ENCODE results near the gene TDRD3. TPM values are rescaled to one million over a fixed set of nuclear protein-coding genes. Genes with fewer than 3 reads are reported as not detected.

The TDRD3 gene
- total RNA-seq, 4 donors from 2014 or later, result 14.5 to 33.8 (median 16.1) TPM

DNA sequence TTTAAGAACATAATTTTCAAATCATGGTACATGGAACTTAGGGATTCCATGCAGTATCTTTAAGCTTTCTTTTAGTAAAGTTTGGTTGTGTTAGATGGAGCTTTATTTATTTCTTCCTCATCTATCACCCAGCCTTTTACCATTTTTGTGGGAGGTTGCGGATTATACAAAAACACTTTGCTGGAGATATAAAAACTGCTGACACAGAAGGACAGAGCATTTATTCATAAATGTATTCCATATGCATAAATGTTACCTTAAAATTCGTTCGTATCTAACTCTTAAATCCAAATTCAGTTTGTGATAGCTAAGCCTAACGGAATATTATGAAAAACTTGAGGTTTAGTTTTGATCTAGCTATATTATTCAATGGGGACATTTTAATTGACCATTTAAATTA is 143.3 kb downstream of the TDRD3 start:
- no peak for DNase-seq
- Histone ChIP-seq H3K27me3 (no peaks in the 10 kb centered on the region), H3K4me1 (no peaks in the 10 kb centered on the region), H3K36me3 (peaks cover 0 to 16% (median 0%) of the 10 kb centered on the region in 3 donors), H3K27ac (no peak overlapping the region), H3K4me3 (no peak overlapping the region), H3K9me3 (no peaks in the 10 kb centered on the region)
- TF ChIP-seq, protein P1, sequence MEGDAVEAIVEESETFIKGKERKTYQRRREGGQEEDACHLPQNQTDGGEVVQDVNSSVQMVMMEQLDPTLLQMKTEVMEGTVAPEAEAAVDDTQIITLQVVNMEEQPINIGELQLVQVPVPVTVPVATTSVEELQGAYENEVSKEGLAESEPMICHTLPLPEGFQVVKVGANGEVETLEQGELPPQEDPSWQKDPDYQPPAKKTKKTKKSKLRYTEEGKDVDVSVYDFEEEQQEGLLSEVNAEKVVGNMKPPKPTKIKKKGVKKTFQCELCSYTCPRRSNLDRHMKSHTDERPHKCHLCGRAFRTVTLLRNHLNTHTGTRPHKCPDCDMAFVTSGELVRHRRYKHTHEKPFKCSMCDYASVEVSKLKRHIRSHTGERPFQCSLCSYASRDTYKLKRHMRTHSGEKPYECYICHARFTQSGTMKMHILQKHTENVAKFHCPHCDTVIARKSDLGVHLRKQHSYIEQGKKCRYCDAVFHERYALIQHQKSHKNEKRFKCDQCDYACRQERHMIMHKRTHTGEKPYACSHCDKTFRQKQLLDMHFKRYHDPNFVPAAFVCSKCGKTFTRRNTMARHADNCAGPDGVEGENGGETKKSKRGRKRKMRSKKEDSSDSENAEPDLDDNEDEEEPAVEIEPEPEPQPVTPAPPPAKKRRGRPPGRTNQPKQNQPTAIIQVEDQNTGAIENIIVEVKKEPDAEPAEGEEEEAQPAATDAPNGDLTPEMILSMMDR (IDR thresholded peaks at IDR 0.05), result no peak
- no peak for TF ChIP-seq POLR2A (IDR thresholded peaks at IDR 0.05)
- 93 to 94% methylated on average over 4 of the region's 4 CpGs for WGBS, 2 donors
- intact Hi-C loops (cut with DNase I), result no loop called here

DNA sequence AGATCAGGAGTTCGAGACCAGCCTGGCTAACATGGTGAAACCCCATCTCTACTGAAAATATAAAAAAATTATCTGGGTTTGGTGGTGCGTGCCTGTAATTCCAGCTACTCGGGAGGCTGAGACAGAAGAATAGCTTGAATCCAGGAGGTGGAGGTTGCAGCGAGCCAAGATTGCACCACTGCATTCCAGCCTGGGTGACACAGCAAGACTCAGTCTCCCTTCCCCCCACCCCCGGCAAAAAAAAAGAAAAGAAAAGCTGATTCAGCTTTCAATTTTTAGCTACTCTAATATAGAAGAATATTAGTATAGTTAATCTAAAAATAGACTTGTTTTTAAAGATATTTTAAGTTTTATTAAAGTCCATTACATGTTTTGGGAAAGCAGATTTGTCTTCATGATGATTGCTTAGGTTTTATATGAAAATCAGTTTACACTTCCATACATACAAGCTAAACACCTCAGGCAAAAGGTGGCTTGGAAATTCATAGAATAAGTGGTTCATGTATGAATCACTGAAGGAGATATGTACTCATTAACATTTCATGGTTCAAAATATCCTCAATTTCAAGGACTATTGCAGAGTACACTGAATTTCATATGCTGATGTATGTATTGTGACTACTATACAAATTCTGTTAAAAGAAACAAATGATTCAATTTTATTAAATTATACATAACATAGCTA is 165.2 kb downstream of the TDRD3 start:
- H3K36me3 ChIP-seq, result peaks cover 0 to 19% (median 0%) of the 10 kb centered on the region in 3 donors
- H3K9me3 ChIP-seq, result no peaks in the 10 kb centered on the region
- DNase-seq, result no peak
- no peak overlapping the region for H3K4me3 ChIP-seq
- H3K27me3 ChIP-seq, result no peaks in the 10 kb centered on the region
- WGBS, 2 donors, result 81 to 95% methylated on average over 5 of the region's 5 CpGs
- intact Hi-C loops (cut with DNase I), result no loop called here
- H3K27ac ChIP-seq, result no peak overlapping the region
- no peaks in the 10 kb centered on the region for H3K4me1 ChIP-seq
- TF ChIP-seq, protein P1 (IDR thresholded peaks at IDR 0.05), result no peak
- TF ChIP-seq POLR2A (IDR thresholded peaks at IDR 0.05), result no peak

DNA sequence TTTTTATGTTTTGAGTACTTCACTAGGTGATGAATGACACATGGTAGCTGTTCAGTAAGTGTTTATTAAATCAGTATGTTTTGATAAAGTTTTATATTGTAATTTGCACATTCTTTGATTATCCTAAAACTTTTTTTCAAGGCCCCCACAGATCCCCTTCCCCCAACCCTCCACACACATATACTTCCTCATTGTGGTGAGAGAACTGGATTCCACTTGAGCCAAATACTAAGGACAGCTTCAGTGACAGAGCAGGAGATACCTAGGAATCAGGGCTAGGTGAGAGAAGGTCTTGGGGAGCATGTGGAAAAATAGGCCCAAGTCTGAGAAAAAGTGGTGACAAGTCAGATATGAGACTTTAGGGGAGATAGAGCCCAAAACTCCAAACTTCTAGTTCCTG is 174.6 kb downstream of the TDRD3 start:
- DNase-seq, result no peak

DNA sequence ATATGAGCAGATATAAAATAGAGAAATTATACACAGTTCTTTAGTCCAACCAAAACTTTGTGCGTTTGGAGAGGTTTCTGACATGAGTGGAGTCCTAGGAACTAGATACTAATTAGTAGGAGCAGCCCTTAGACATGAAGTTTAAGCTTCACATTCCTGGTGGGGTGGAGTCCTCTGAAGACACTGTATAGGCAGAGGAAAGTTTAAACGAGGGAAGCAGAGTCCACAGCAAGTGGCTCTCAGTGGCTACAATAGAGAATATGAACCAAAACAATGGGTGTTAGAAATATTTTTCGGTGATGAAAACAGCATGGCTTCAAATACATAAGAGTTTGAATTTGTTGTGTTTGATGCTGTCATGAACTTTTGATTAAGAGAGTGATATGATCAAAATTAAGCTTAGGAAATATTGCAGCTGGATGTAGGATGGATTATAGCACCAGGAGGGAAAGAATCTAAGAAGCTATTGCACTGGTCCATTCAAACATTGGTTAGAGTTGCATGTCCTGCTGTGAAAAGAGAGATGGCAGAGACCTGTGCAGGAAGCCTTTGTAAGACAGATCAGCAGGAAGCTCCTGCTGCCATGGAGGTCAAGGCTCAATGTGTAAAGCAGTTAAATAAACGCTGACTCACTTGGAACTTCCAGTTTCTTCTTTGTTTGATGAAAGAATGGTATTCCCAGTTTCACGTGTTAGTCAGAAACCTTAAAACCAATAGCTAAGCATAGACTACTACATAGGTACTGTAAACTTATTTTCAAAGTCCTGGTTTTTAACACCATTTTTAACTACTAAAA is 175.2 kb downstream of the TDRD3 start:
- peaks cover 0 to 61% (median 0%) of the 10 kb centered on the region in 3 donors for H3K36me3 ChIP-seq
- TF ChIP-seq, protein P1 (IDR thresholded peaks at IDR 0.05), result no peak
- TF ChIP-seq POLR2A (IDR thresholded peaks at IDR 0.05), result no peak
- 63 to 66% methylated on average over 5 of the region's 5 CpGs for WGBS, 2 donors

More for the DNA sequence above, 174.6 kb downstream of the TDRD3 start:
- no peak for TF ChIP-seq POLR2A (IDR thresholded peaks at IDR 0.05)
- TF ChIP-seq, protein P1 (IDR thresholded peaks at IDR 0.05), result no peak
- Histone ChIP-seq H3K27me3 (no peaks in the 10 kb centered on the region), H3K4me3 (no peak overlapping the region), H3K9me3 (no peaks in the 10 kb centered on the region), H3K36me3 (peaks cover 0 to 63% (median 0%) of the 10 kb centered on the region in 3 donors), H3K4me1 (peaks cover 0 to 4% (median 0%) of the 10 kb centered on the region in 3 donors), H3K27ac (no peak overlapping the region)
- intact Hi-C loops (cut with DNase I), result no loop called here

DNA sequence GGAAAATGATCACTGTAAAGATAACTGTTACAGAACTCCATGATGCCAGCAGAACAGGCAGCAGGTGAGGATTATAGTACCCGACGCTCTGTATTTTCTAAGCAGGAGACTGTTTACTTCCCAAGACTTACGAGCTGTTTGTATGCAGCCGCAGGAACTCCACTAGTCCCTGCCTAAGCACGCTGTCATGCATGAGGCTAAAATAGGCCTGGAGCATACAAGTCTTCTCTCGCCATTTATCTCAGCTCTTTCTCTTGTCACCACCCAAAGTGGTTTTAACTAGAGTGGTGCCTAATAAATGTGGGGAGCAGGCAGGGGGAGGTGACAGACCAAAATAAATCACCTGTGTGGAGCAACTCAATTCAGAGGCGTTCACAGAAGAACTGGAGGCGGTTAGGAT is 175.8 kb downstream of the TDRD3 start:
- 90 to 91% methylated on average over 7 to 8 of the region's 8 CpGs for WGBS, 2 donors
- Histone ChIP-seq H3K27me3 (no peaks in the 10 kb centered on the region), H3K9me3 (no peaks in the 10 kb centered on the region), H3K36me3 (peaks cover 0 to 54% (median 0%) of the 10 kb centered on the region in 3 donors), H3K27ac (no peak overlapping the region), H3K4me1 (peaks cover 0 to 4% (median 0%) of the 10 kb centered on the region in 3 donors), H3K4me3 (no peak overlapping the region)
- intact Hi-C loops (cut with DNase I), result no loop called here
- TF ChIP-seq, protein P1 (IDR thresholded peaks at IDR 0.05), result no peak
- no peak for TF ChIP-seq POLR2A (IDR thresholded peaks at IDR 0.05)
- no peak for DNase-seq

More for the DNA sequence above, 175.2 kb downstream of the TDRD3 start:
- intact Hi-C loops (cut with DNase I), result no loop called here
- no peaks in the 10 kb centered on the region for H3K27me3 ChIP-seq
- H3K4me1 ChIP-seq, result peaks cover 0 to 4% (median 0%) of the 10 kb centered on the region in 3 donors
- no peak overlapping the region for H3K4me3 ChIP-seq
- H3K27ac ChIP-seq, result no peak overlapping the region
- no peak for DNase-seq
- no peaks in the 10 kb centered on the region for H3K9me3 ChIP-seq

Measured in esophagus squamous epithelium (tissue), 5 donors.